Measurements from ENCODE around the gene CCDC192.
"Not testable (repeated sequence)": the region's sequence is repeated elsewhere in the genome, so short reads cannot be mapped to it uniquely, and the experiment has no call there.

CCDC192 gene

DNA sequence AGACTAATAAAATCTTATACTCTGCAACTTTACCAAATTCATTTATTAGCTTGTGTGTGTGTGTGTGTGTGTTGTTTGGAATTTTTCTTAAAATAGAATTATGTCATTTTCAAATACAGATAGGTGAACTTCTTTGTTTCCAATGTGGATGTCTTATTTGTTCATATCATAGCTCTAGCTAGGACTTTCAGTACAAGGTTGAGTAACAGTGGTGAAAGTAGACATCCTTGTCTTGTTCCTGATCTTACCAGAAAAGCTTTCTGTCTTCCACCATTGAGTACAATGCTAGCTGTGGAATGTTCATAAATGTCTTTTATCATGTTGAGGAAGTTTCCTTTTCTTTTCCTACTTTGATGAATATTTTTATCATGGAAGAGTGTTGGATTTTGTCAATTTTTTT is 74.8 kb downstream of the CCDC192 start:
- Histone ChIP-seq H3K27ac (ENCODE audit: low read depth, low read length) (no peak overlapping the region), H3K4me1 (ENCODE audit: control insufficient read depth in 1 of 2, insufficient read depth in 2 of 2, low read length in 2 of 2) (no peaks in the 10 kb centered on the region), H3K27me3 (ENCODE audit: control insufficient read depth in 1 of 2, insufficient read depth in 2 of 2, low read length in 2 of 2) (no peaks in the 10 kb centered on the region), H3K36me3 (ENCODE audit: control insufficient read depth in 1 of 2, insufficient read depth in 2 of 2, low read length in 2 of 2) (no peaks in the 10 kb centered on the region), H3K4me3 (ENCODE audit: low read depth in 1 of 2, low read length in 2 of 2) (no peak overlapping the region), H3K9ac (ENCODE audit: low read depth in 1 of 2, low read length in 2 of 2) (no peak overlapping the region), H3K9me3 (ENCODE audit: control insufficient read depth in 1 of 2, low read length in 2 of 2) (peaks cover 4% of the 10 kb centered on the region in 2 donors)

DNA sequence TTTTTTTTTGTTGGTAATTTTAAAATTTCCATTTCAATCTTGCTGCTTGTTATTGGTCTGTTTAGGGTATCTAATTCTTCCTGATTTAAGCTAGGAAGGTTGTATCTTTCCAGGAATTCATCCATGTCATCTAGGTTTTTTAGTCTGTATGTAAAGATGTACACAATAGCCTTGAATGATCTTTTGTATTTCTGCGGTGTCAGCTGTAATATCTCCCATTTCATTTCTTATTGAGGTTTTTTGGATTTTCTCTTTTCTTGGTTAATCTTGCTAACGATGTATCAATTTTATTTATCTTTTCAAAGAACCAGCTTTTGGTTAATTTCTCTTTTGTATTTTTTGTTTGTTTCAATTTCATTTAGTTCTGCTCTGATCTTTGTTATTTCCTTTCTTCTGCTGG is 79.3 kb downstream of the CCDC192 start:
- not testable (repeated sequence) for H3K27me3 ChIP-seq (ENCODE audit: control insufficient read depth in 1 of 2, insufficient read depth in 2 of 2, low read length in 2 of 2); H3K9ac ChIP-seq (ENCODE audit: low read depth in 1 of 2, low read length in 2 of 2); H3K36me3 ChIP-seq (ENCODE audit: control insufficient read depth in 1 of 2, insufficient read depth in 2 of 2, low read length in 2 of 2); H3K27ac ChIP-seq (ENCODE audit: low read depth, low read length); H3K4me3 ChIP-seq (ENCODE audit: low read depth in 1 of 2, low read length in 2 of 2); H3K4me1 ChIP-seq (ENCODE audit: control insufficient read depth in 1 of 2, insufficient read depth in 2 of 2, low read length in 2 of 2); H3K9me3 ChIP-seq (ENCODE audit: control insufficient read depth in 1 of 2, low read length in 2 of 2)

GRCh38 chr5:127785098-127785927 is 82.1 kb downstream of the CCDC192 start:
- no peaks in the 10 kb centered on the region for H3K4me1 ChIP-seq (ENCODE audit: control insufficient read depth in 1 of 2, insufficient read depth in 2 of 2, low read length in 2 of 2)
- H3K9ac ChIP-seq (ENCODE audit: low read depth in 1 of 2, low read length in 2 of 2): no peak overlapping the region
- no peaks in the 10 kb centered on the region for H3K9me3 ChIP-seq (ENCODE audit: control insufficient read depth in 1 of 2, low read length in 2 of 2)
- H3K27ac ChIP-seq (ENCODE audit: low read depth, low read length): no peak overlapping the region
- H3K36me3 ChIP-seq (ENCODE audit: control insufficient read depth in 1 of 2, insufficient read depth in 2 of 2, low read length in 2 of 2): no peaks in the 10 kb centered on the region
- no peaks in the 10 kb centered on the region for H3K27me3 ChIP-seq (ENCODE audit: control insufficient read depth in 1 of 2, insufficient read depth in 2 of 2, low read length in 2 of 2)
- no peak overlapping the region for H3K4me3 ChIP-seq (ENCODE audit: low read depth in 1 of 2, low read length in 2 of 2)

DNA sequence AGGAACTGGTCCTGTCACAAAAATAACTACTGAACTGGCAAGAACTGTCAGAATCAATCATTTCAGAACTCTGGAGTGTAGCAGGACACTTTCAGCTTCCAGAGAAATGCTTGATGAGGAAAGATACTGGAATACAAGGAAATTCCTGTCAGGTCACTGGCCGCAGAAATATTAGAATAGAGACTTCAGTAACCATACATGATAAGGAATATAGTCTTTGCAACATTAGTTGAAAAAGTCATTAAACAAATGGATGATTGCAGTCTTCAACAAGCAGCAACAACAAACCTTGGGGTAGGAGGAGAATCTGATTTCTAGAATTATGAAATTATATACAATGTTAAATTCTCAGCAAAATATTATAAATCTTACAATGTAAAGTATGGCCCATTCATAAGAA is 88.2 kb downstream of the CCDC192 start:
- Histone ChIP-seq H3K27me3 (ENCODE audit: control insufficient read depth in 1 of 2, insufficient read depth in 2 of 2, low read length in 2 of 2) (no peaks in the 10 kb centered on the region), H3K4me1 (ENCODE audit: control insufficient read depth in 1 of 2, insufficient read depth in 2 of 2, low read length in 2 of 2) (no peaks in the 10 kb centered on the region), H3K36me3 (ENCODE audit: control insufficient read depth in 1 of 2, insufficient read depth in 2 of 2, low read length in 2 of 2) (no peaks in the 10 kb centered on the region), H3K27ac (ENCODE audit: low read depth, low read length) (no peak overlapping the region), H3K9me3 (ENCODE audit: control insufficient read depth in 1 of 2, low read length in 2 of 2) (peaks cover 0 to 7% of the 10 kb centered on the region in 2 donors), H3K9ac (ENCODE audit: low read depth in 1 of 2, low read length in 2 of 2) (no peak overlapping the region), H3K4me3 (ENCODE audit: low read depth in 1 of 2, low read length in 2 of 2) (no peak overlapping the region)

GRCh38 chr5:127791908-127792307 is 88.7 kb downstream of the CCDC192 start:
- not testable (repeated sequence) for H3K4me3 ChIP-seq (ENCODE audit: low read depth in 1 of 2, low read length in 2 of 2)

DNA sequence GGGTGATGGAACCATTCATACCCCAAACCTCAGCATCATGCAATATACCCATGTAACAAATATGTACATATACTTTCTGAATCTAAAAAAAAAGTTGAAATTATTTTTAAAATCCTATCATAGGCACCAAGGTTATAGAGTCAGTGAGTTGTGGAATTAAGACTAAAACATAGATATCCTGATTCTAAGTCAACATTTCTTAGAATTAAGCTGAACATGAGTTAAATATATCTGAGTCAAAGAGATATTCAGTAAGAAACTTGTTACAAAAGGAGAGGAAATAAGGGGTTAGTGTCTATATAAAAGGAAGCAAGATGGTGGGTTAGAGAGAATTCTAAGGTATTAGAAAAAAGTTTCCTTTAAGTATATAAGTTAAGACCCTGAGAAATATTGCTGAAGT is 89.9 kb downstream of the CCDC192 start:
- peaks cover 0 to 7% of the 10 kb centered on the region in 2 donors for H3K9me3 ChIP-seq (ENCODE audit: control insufficient read depth in 1 of 2, low read length in 2 of 2)
- H3K9ac ChIP-seq (ENCODE audit: low read depth in 1 of 2, low read length in 2 of 2): no peak overlapping the region
- H3K4me1 ChIP-seq (ENCODE audit: control insufficient read depth in 1 of 2, insufficient read depth in 2 of 2, low read length in 2 of 2): no peaks in the 10 kb centered on the region
- H3K27me3 ChIP-seq (ENCODE audit: control insufficient read depth in 1 of 2, insufficient read depth in 2 of 2, low read length in 2 of 2): no peaks in the 10 kb centered on the region
- H3K4me3 ChIP-seq (ENCODE audit: low read depth in 1 of 2, low read length in 2 of 2): no peak overlapping the region
- H3K27ac ChIP-seq (ENCODE audit: low read depth, low read length): no peak overlapping the region
- H3K36me3 ChIP-seq (ENCODE audit: control insufficient read depth in 1 of 2, insufficient read depth in 2 of 2, low read length in 2 of 2): no peaks in the 10 kb centered on the region

More at GRCh38 chr5:127791908-127792307, 88.7 kb downstream of the CCDC192 start:
- H3K27ac ChIP-seq (ENCODE audit: low read depth, low read length); H3K9me3 ChIP-seq (ENCODE audit: control insufficient read depth in 1 of 2, low read length in 2 of 2); H3K27me3 ChIP-seq (ENCODE audit: control insufficient read depth in 1 of 2, insufficient read depth in 2 of 2, low read length in 2 of 2); H3K9ac ChIP-seq (ENCODE audit: low read depth in 1 of 2, low read length in 2 of 2); H3K4me1 ChIP-seq (ENCODE audit: control insufficient read depth in 1 of 2, insufficient read depth in 2 of 2, low read length in 2 of 2); H3K36me3 ChIP-seq (ENCODE audit: control insufficient read depth in 1 of 2, insufficient read depth in 2 of 2, low read length in 2 of 2): not testable (repeated sequence)

DNA sequence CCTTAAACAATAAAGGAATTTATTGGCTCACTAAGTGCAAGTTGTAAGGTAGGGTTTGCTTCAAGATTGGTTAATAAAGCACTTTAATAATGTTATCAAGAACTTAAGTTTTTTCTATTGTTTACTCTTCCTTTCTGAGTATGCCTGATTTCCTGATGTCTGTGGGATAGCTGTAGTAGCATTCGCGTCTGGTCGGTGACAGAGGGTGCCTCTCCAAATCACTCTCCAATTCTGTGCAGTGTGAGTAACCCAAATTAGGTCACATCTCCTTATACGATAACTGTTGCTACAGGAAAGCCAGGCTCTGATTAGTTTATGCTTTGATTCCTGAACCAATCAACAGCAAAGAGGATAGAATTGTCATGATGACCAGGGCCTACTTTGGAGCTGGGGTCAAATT is 90.7 kb downstream of the CCDC192 start:
- Histone ChIP-seq H3K4me3 (ENCODE audit: low read depth in 1 of 2, low read length in 2 of 2) (no peak overlapping the region), H3K36me3 (ENCODE audit: control insufficient read depth in 1 of 2, insufficient read depth in 2 of 2, low read length in 2 of 2) (no peaks in the 10 kb centered on the region), H3K4me1 (ENCODE audit: control insufficient read depth in 1 of 2, insufficient read depth in 2 of 2, low read length in 2 of 2) (no peaks in the 10 kb centered on the region), H3K27me3 (ENCODE audit: control insufficient read depth in 1 of 2, insufficient read depth in 2 of 2, low read length in 2 of 2) (no peaks in the 10 kb centered on the region), H3K9ac (ENCODE audit: low read depth in 1 of 2, low read length in 2 of 2) (no peak overlapping the region), H3K27ac (ENCODE audit: low read depth, low read length) (no peak overlapping the region), H3K9me3 (ENCODE audit: control insufficient read depth in 1 of 2, low read length in 2 of 2) (peaks cover 0 to 7% of the 10 kb centered on the region in 2 donors)

DNA sequence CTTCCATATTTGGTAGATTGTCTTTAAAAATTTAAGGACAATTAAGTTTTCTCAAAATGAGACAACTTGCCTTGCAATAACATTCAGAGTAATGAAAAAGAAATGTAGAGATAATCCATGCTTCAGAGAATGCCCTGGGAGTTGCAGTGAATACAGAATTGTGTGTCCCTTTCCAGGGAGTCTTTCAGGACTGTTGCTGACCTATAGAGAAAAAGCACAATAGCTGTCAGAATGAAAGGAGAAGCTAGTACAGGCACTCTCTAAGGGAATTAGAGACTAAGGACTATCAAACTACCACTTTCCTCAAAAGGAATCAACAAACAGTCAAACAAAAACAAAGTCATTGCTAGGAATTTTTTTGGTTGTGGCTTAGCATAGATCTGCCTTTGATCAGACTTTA is 93.0 kb downstream of the CCDC192 start:
- Histone ChIP-seq H3K36me3 (ENCODE audit: control insufficient read depth in 1 of 2, insufficient read depth in 2 of 2, low read length in 2 of 2) (no peaks in the 10 kb centered on the region), H3K4me3 (ENCODE audit: low read depth in 1 of 2, low read length in 2 of 2) (no peak overlapping the region), H3K27ac (ENCODE audit: low read depth, low read length) (no peak overlapping the region), H3K4me1 (ENCODE audit: control insufficient read depth in 1 of 2, insufficient read depth in 2 of 2, low read length in 2 of 2) (no peaks in the 10 kb centered on the region), H3K9me3 (ENCODE audit: control insufficient read depth in 1 of 2, low read length in 2 of 2) (peaks cover 0 to 7% of the 10 kb centered on the region in 2 donors), H3K27me3 (ENCODE audit: control insufficient read depth in 1 of 2, insufficient read depth in 2 of 2, low read length in 2 of 2) (no peaks in the 10 kb centered on the region), H3K9ac (ENCODE audit: low read depth in 1 of 2, low read length in 2 of 2) (no peak overlapping the region)

- H3K27ac ChIP-seq (ENCODE audit: low read depth, low read length): no peak overlapping the region
These were observed 96.2 kb downstream of the CCDC192 start for GRCh38 chr5:127799293-127799905.

DNA sequence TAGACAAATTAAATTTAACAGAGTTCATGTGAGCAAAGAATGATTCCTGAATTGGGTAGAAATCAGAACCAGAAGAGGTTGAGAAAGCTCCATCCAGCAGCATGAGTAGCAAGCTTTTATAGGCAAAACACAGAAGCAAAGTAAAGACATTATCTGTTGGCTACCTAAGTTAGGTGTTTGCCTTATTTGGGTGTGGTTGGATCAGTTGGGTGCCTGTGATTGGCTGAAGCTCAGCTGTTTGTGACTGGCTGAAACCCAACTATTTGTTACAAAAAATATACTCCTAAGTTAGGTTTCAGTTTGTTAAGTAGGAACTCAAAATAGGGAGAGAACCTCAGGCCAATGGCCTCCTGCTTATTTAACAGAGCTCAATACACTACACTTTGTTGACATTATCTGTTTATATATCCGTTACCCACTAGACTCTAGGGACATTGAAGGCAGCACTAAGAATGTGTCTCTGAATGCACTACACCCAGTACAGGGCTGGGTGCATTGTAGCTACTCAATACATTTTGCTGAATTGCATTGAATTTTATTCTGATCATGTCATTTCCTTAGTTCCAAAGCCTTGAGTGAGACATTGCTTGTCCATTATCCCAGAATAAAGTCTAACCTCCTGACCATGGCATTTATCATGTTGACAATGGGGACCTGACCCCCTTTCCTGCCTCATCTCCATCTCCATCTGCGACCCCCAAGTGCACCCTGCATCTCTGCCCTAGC is 98.7 kb downstream of the CCDC192 start:
- Histone ChIP-seq H3K9ac (ENCODE audit: low read depth in 1 of 2, low read length in 2 of 2) (no peak overlapping the region), H3K4me3 (ENCODE audit: low read depth in 1 of 2, low read length in 2 of 2) (no peak overlapping the region), H3K9me3 (ENCODE audit: control insufficient read depth in 1 of 2, low read length in 2 of 2) (no peaks in the 10 kb centered on the region), H3K36me3 (ENCODE audit: control insufficient read depth in 1 of 2, insufficient read depth in 2 of 2, low read length in 2 of 2) (no peaks in the 10 kb centered on the region), H3K4me1 (ENCODE audit: control insufficient read depth in 1 of 2, insufficient read depth in 2 of 2, low read length in 2 of 2) (peaks cover 0 to 3% of the 10 kb centered on the region in 2 donors), H3K27me3 (ENCODE audit: control insufficient read depth in 1 of 2, insufficient read depth in 2 of 2, low read length in 2 of 2) (no peaks in the 10 kb centered on the region), H3K27ac (ENCODE audit: low read depth, low read length) (no peak overlapping the region)

More at GRCh38 chr5:127799293-127799905, 96.2 kb downstream of the CCDC192 start:
- Histone ChIP-seq H3K9ac (ENCODE audit: low read depth in 1 of 2, low read length in 2 of 2) (no peak overlapping the region), H3K27me3 (ENCODE audit: control insufficient read depth in 1 of 2, insufficient read depth in 2 of 2, low read length in 2 of 2) (no peaks in the 10 kb centered on the region), H3K4me1 (ENCODE audit: control insufficient read depth in 1 of 2, insufficient read depth in 2 of 2, low read length in 2 of 2) (no peaks in the 10 kb centered on the region), H3K36me3 (ENCODE audit: control insufficient read depth in 1 of 2, insufficient read depth in 2 of 2, low read length in 2 of 2) (no peaks in the 10 kb centered on the region), H3K4me3 (ENCODE audit: low read depth in 1 of 2, low read length in 2 of 2) (no peak overlapping the region), H3K9me3 (ENCODE audit: control insufficient read depth in 1 of 2, low read length in 2 of 2) (no peaks in the 10 kb centered on the region)

Data from duodenal mucosa (tissue), 2 donors.